Activated B cell treated with CpG ODN at 0.5 μM for 24 hours (primary cell): ENCODE results near the gene CD200R1. TPM values are rescaled to one million over a fixed set of nuclear protein-coding genes. Genes with fewer than 3 reads are reported as not detected.
A peak's percentile ranks its signal among the peaks of the same experiment; 100 is the strongest.

Experiments
- ATAC-seq: fragments of 200-7000 bp; cut with Tn5 transposase; one replicate; pipeline ENCODE4 v1.10.0; 2021; ENCODE audit warnings: low read depth, mild to moderate bottlenecking, moderate library complexity
- CTCF ChIA-PET: fragments of 350-600 bp; sonication (Branson Sonifier 250); formaldehyde crosslinking; loops from one replicate; lab custom pipeline; 2021; ENCODE audit warnings: antibody characterized with exemption; lab: Charles Lee
- POLR2A ChIA-PET: fragments of 350-600 bp; sonication (Branson Sonifier 250); formaldehyde crosslinking; loops from one replicate; lab custom pipeline; 2021; ENCODE audit warnings: antibody characterized with exemption; lab: Charles Lee
- DNase-seq: peaks from one replicate; pipeline ENCODE4 v3.0.0; 2022
- H3K27ac Mint-ChIP-seq: one replicate; pipeline ENCODE4 v1.8.0; 2020; ENCODE audit warnings: mixed read lengths
- H3K27me3 Mint-ChIP-seq: one replicate; pipeline ENCODE4 v1.8.0; 2021; ENCODE audit warnings: mixed read lengths
- H3K36me3 Mint-ChIP-seq: one replicate; pipeline ENCODE4 v1.8.0; 2021; ENCODE audit warnings: low read depth, mixed read lengths
- H3K4me1 Mint-ChIP-seq: one replicate; pipeline ENCODE4 v1.8.0; 2021; ENCODE audit warnings: mixed read lengths
- H3K4me3 Mint-ChIP-seq: one replicate; pipeline ENCODE4 v1.8.0; 2020; ENCODE audit warnings: mild to moderate bottlenecking, mixed read lengths
- H3K9me3 Mint-ChIP-seq: one replicate; pipeline ENCODE4 v1.8.0; 2020; ENCODE audit warnings: mixed read lengths
- intact Hi-C: fragments of 100-400 bp; cut with micrococcal nuclease; formaldehyde crosslinking; loops from one replicate; pipeline ENCODE4 v1.15.1; 2024
- total RNA-seq: library from RNA; stranded (reverse); gene quantifications from 2 replicates; pipeline ENCODE4 v1.2.3, GENCODE V29; 2022
- TF ChIP-seq, protein P1 (sequence below): fragments of 200-600 bp; IDR thresholded peaks from one replicate; pipeline ENCODE4 v1.8.0; 2022; ENCODE audit warnings: antibody characterized with exemption, mild to moderate bottlenecking

Gene CD200R1
- total RNA-seq, 1 donor from 2014 or later, result 3.3 TPM

DNA sequence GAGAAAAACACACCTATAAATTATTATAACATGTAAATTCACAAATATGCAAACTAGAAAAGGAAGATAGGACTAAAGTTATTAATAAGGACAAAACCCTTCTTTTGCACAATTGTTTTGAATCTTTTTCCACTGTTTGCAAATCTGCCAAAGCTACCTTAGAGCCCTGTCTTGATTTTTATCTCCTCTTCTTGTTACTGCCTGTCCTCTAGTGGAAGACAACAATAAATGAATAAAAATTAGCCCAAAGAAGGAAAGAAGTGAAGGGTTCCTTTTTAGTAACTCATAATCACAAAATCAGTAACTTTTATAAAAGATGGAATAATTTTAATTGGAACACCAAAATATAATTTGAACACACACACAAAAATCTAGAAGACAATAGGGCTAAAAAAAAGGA is 2.7 kb downstream of the CD200R1 start:
- DNase-seq, result no peak
- POLR2A ChIA-PET, result interaction anchor here (1.0 kb wide), 1 partner anchor 19 kb away, joined by 3 read pairs; the partner anchor contains the start of gene GTPBP8
- peaks cover 79% of the 10 kb centered on the region for H3K4me1 Mint-ChIP-seq

DNA sequence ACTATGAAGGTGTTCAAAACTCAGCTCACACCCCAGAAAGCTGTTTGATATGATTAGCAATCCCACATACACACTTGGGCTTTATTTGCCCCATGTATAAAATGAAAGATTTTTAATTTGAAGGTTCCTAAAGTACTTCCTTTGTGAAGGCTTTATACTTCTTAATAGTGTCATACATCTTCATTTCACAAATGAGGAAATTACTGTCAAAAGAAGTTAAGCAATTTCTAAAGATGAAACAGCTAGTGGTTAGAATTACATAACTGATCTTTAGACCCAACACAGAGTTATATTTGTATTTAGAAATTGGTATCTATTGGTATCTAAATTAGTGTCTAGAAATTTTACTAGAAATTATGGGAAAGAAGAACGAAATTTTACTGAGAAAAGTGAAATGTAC is 7.1 kb downstream of the CD200R1 start:
- no peak for ATAC-seq
- H3K4me1 Mint-ChIP-seq, result peaks cover 56% of the 10 kb centered on the region
- no peak overlapping the region for H3K4me3 Mint-ChIP-seq
- peaks cover 13% of the 10 kb centered on the region for H3K9me3 Mint-ChIP-seq
- DNase-seq, result no peak
- TF ChIP-seq, protein P1, sequence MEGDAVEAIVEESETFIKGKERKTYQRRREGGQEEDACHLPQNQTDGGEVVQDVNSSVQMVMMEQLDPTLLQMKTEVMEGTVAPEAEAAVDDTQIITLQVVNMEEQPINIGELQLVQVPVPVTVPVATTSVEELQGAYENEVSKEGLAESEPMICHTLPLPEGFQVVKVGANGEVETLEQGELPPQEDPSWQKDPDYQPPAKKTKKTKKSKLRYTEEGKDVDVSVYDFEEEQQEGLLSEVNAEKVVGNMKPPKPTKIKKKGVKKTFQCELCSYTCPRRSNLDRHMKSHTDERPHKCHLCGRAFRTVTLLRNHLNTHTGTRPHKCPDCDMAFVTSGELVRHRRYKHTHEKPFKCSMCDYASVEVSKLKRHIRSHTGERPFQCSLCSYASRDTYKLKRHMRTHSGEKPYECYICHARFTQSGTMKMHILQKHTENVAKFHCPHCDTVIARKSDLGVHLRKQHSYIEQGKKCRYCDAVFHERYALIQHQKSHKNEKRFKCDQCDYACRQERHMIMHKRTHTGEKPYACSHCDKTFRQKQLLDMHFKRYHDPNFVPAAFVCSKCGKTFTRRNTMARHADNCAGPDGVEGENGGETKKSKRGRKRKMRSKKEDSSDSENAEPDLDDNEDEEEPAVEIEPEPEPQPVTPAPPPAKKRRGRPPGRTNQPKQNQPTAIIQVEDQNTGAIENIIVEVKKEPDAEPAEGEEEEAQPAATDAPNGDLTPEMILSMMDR, result no peak
- ChIA-PET POLR2A (interaction anchor here (0.6 kb wide), 1 partner anchor 224 kb away, joined by 5 read pairs; no protein-coding TSS in a partner anchor), CTCF (interaction anchor here (2.9 kb wide), 1 partner anchor 11 kb away, joined by 15 read pairs; no protein-coding TSS in a partner anchor)
- H3K27ac Mint-ChIP-seq, result peak overlapping the region; percentile 25
- intact Hi-C loops, result no loop called here
- no peaks in the 10 kb centered on the region for H3K27me3 Mint-ChIP-seq
- peaks cover 21% of the 10 kb centered on the region for H3K36me3 Mint-ChIP-seq

More for the DNA sequence above, 2.7 kb downstream of the CD200R1 start:
- TF ChIP-seq, protein P1, result no peak
- intact Hi-C loops, result loop anchor here (2.0 to 5.0 kb wide), 4 partner anchors 65 to 159 kb away; no protein-coding TSS in a partner anchor
- no peaks in the 10 kb centered on the region for H3K36me3 Mint-ChIP-seq
- CTCF ChIA-PET, result interaction anchor here (1.5 to 2.9 kb wide), 3 partner anchors 15 to 329 kb away, joined by 5 to 30 read pairs (median 7); no protein-coding TSS in a partner anchor
- no peak for ATAC-seq
- H3K27me3 Mint-ChIP-seq, result no peaks in the 10 kb centered on the region
- H3K27ac Mint-ChIP-seq, result peak overlapping the region; percentile 67
- no peaks in the 10 kb centered on the region for H3K9me3 Mint-ChIP-seq
- H3K4me3 Mint-ChIP-seq, result peak overlapping the region; percentile 59

DNA sequence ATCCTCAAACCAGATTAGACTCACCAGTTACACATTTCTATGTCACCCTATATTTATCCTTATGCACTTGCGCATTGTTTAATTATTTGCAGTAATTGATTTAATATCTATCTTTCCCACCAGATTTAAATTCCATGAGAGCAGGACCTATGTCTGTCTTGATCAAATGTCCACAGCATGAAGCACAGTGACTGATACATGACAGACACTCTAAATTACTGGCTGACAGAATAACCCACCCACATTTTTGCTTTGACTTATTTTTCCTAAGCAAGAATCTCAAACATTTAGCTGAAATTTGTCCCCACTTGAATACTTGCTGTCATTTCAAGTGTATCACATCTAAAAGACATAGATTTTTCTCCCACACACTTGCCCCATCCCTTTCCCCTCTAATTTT is 7.5 kb downstream of the CD200R1 start:
- no peaks in the 10 kb centered on the region for H3K27me3 Mint-ChIP-seq
- ATAC-seq, result no peak
- H3K9me3 Mint-ChIP-seq, result peaks cover 14% of the 10 kb centered on the region
- H3K27ac Mint-ChIP-seq, result peak overlapping the region; percentile 25
- DNase-seq, result no peak
- ChIA-PET POLR2A (no interaction called here), CTCF (interaction anchor here (1.5 to 2.9 kb wide), 2 partner anchors 12 to 233 kb away, joined by 4 to 15 read pairs; no protein-coding TSS in a partner anchor)
- TF ChIP-seq, protein P1, result no peak
- peaks cover 53% of the 10 kb centered on the region for H3K4me1 Mint-ChIP-seq
- H3K36me3 Mint-ChIP-seq, result peaks cover 22% of the 10 kb centered on the region
- no peak overlapping the region for H3K4me3 Mint-ChIP-seq
- intact Hi-C loops, result no loop called here

DNA sequence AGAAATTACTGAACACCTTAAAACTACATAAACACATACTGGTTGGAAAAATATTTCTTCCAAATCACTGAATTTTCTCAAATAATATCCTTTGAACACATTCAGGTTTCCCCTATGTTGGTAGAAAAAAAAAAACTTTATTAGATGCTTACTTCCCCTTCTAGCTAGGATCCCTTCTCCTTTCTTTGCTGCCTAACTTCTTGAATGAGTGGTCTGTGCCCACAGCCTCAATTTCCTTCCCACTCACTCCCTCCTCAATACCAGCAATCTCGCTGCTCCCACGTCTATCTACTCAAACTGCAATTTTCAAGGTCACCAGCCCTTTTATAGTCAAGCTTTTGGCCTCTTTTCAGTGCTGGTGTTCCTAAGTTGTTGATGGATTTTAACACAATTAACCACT is 8.3 kb downstream of the CD200R1 start:
- CTCF ChIA-PET, result interaction anchor here (1.5 to 2.9 kb wide), 2 partner anchors 12 to 232 kb away, joined by 4 to 15 read pairs; no protein-coding TSS in a partner anchor
- intact Hi-C loops, result loop anchor here (1.0 kb wide), 1 partner anchor 8 kb away; no protein-coding TSS in a partner anchor
- no peak for DNase-seq
- no peak overlapping the region for H3K4me3 Mint-ChIP-seq
- H3K36me3 Mint-ChIP-seq, result peaks cover 23% of the 10 kb centered on the region
- no peak overlapping the region for H3K27ac Mint-ChIP-seq
- H3K4me1 Mint-ChIP-seq, result peaks cover 50% of the 10 kb centered on the region
- POLR2A ChIA-PET, result interaction anchor here (1.4 kb wide), 1 partner anchor 153 kb away, joined by 4 read pairs; no protein-coding TSS in a partner anchor
- peaks cover 14% of the 10 kb centered on the region for H3K9me3 Mint-ChIP-seq
- H3K27me3 Mint-ChIP-seq, result no peaks in the 10 kb centered on the region
- ATAC-seq, result peak; percentile 31
- TF ChIP-seq, protein P1, result no peak

DNA sequence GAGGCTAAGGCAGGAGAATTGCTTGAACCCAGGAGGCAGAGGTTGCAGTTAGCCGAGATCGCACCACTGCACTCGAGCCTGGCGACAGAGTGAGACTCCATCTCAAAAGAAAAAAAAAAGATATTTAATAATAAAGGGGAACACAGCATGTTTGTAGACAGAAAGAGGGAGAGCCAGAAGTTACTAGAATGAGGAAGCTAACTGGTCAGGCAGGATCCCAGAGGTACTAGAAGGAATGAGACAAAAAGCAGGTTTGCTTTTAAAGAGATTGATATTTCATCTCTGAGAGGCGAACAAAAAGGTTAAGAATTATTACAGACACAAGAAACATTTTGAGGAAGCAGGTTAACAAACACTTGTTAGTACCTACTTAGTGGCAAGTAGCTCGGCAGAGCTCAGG is 9.2 kb downstream of the CD200R1 start:
- Mint-ChIP-seq H3K27ac (no peak overlapping the region), H3K9me3 (peaks cover 14% of the 10 kb centered on the region), H3K4me1 (peaks cover 48% of the 10 kb centered on the region), H3K4me3 (no peak overlapping the region), H3K36me3 (peaks cover 24% of the 10 kb centered on the region), H3K27me3 (no peaks in the 10 kb centered on the region)
- CTCF ChIA-PET, result interaction anchor here (2.9 kb wide), 1 partner anchor 13 kb away, joined by 15 read pairs; no protein-coding TSS in a partner anchor
- no peak for ATAC-seq
- intact Hi-C loops, result loop anchor here (1.0 kb wide), 1 partner anchor 7 kb away; no protein-coding TSS in a partner anchor
- POLR2A ChIA-PET, result interaction anchor here (1.4 kb wide), 1 partner anchor 152 kb away, joined by 4 read pairs; no protein-coding TSS in a partner anchor
- no peak for DNase-seq
- TF ChIP-seq, protein P1, result no peak
